ENCODE data around the gene ARHGAP33. TPM values are rescaled to one million over a fixed set of nuclear protein-coding genes. Genes with fewer than 3 reads are reported as not detected.

The ARHGAP33 gene
- total and polyA plus RNA-seq, 2 of the 4 experiments (the other 2 are of a cell fraction), result 0.72 to 11.9 TPM

- no peak overlapping the region for H3K9ac ChIP-seq (ENCODE audit: low read depth, low read length)
- ATAC-seq (ENCODE audit: low read depth) (no peak; the same call in 1 of the 2 replicates), DNase-seq (no peak)
- no peak overlapping the region for H3K23ac ChIP-seq (ENCODE audit: low read depth, low read length)
- intact Hi-C loops (cut with micrococcal nuclease), result no loop called here
- TF ChIP-seq FOS (IDR thresholded peaks at IDR 0.05; ENCODE audit: low read depth, low read length) (no peak), BHLHE40 (IDR thresholded peaks at IDR 0.05; ENCODE audit: low read depth, low read length) (no peak), NFE2L2 (IDR thresholded peaks at IDR 0.05; ENCODE audit: low read depth, low read length) (no peak), SMC3 (IDR thresholded peaks at IDR 0.05; ENCODE audit: low read depth, low read length) (no peak), MAZ (IDR thresholded peaks at IDR 0.05; ENCODE audit: borderline replicate concordance, low read depth, low read length) (no peak)
- TF ChIP-seq, protein P1, sequence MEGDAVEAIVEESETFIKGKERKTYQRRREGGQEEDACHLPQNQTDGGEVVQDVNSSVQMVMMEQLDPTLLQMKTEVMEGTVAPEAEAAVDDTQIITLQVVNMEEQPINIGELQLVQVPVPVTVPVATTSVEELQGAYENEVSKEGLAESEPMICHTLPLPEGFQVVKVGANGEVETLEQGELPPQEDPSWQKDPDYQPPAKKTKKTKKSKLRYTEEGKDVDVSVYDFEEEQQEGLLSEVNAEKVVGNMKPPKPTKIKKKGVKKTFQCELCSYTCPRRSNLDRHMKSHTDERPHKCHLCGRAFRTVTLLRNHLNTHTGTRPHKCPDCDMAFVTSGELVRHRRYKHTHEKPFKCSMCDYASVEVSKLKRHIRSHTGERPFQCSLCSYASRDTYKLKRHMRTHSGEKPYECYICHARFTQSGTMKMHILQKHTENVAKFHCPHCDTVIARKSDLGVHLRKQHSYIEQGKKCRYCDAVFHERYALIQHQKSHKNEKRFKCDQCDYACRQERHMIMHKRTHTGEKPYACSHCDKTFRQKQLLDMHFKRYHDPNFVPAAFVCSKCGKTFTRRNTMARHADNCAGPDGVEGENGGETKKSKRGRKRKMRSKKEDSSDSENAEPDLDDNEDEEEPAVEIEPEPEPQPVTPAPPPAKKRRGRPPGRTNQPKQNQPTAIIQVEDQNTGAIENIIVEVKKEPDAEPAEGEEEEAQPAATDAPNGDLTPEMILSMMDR (conservative IDR thresholded peaks at IDR 0.05; ENCODE audit: low read depth, low read length), result no peak
- no peak overlapping the region for H2BK20ac ChIP-seq (ENCODE audit: low read depth, low read length)
- H2BK120ac ChIP-seq (ENCODE audit: low read depth, low read length), result no peak overlapping the region
- no peak overlapping the region for H3K4ac ChIP-seq (ENCODE audit: low read depth, low read length)
- no peak overlapping the region for H3K18ac ChIP-seq (ENCODE audit: low read depth, low read length)
- H4K20me1 ChIP-seq (ENCODE audit: insufficient read depth, low read length), result no peaks in the 10 kb centered on the region
- H3K4me3 ChIP-seq (ENCODE audit: insufficient read depth, low read depth, low read length), result no peak overlapping the region
- ChIA-PET CTCF (no interaction called here), POLR2A (ENCODE audit: unreplicated experiment) (no interaction called here)
- in situ Hi-C loops (cut with MboI; ENCODE audit: low sequenced_read_pairs), result no loop called here
- dilution Hi-C loops (cut with HindIII; ENCODE audit: low sequenced_read_pairs, unreplicated experiment), result no loop called here
- H2BK5ac ChIP-seq (ENCODE audit: low read depth, low read length, poor library complexity, severe bottlenecking), result no peak overlapping the region
- H4K91ac ChIP-seq (ENCODE audit: insufficient read depth, low read depth, low read length), result no peak overlapping the region
- no peak overlapping the region for H4K5ac ChIP-seq (ENCODE audit: low read depth, low read length)
- no peaks in the 10 kb centered on the region for H3K9me3 ChIP-seq (ENCODE audit: control insufficient read depth, insufficient read depth, low read length)
- H3K56ac ChIP-seq (ENCODE audit: extremely low read depth, insufficient read depth, low read length), result no peak overlapping the region
- H3K9me1 ChIP-seq (ENCODE audit: insufficient read depth, low read length), result no peaks in the 10 kb centered on the region
- H3K27me3 ChIP-seq (ENCODE audit: control insufficient read depth, insufficient read depth, low read length), result peaks cover 30% of the 10 kb centered on the region
- H2BK15ac ChIP-seq (ENCODE audit: low read depth, low read length), result no peak overlapping the region
- H3K4me1 ChIP-seq (ENCODE audit: control insufficient read depth, insufficient read depth, low read length), result no peaks in the 10 kb centered on the region
- 3% methylated on average over 6 of the region's 15 CpGs; no CpG with 5 or more reads in 1 of the 2 experiments for WGBS, 2 experiments (ENCODE audit: extremely low coverage in 2 of 2, insufficient read length in 1 of 2)
- no peak overlapping the region for H3K27ac ChIP-seq (ENCODE audit: insufficient read depth, low read length)
- no peak overlapping the region for H3K14ac ChIP-seq (replicated peaks; ENCODE audit: low read depth, low read length)
- no TSS peak for BruUV-seq (replicated peaks)
- H4K8ac ChIP-seq (ENCODE audit: low read depth in 2 of 2, low read length in 2 of 2), result no peak overlapping the region
- no peaks in the 10 kb centered on the region for H3K79me1 ChIP-seq (ENCODE audit: low read depth in 1 of 2, low read length in 2 of 2)
- no peak overlapping the region for H2AK5ac ChIP-seq (ENCODE audit: low read depth, low read length)
- H2AK9ac ChIP-seq (replicated peaks; ENCODE audit: low read depth, low read length, poor library complexity), result no peak overlapping the region
- no peaks in the 10 kb centered on the region for H3K36me3 ChIP-seq (ENCODE audit: control insufficient read depth, insufficient read depth, low read length)
- no peak overlapping the region for H3K4me2 ChIP-seq (ENCODE audit: low read depth, low read length)
- peak overlapping the region; percentile 69 for H2AFZ ChIP-seq (replicated peaks; ENCODE audit: low read length, poor library complexity)
Observed at GRCh38 chr19:35797663-35798062, 22.3 kb downstream of the ARHGAP33 start.

Data from IMR-90 (cell line).